SK-N-DZ (cell line): Measurements from ENCODE around the gene AKIP1.
"Not testable (repeated sequence)": the region's sequence is repeated elsewhere in the genome, so short reads cannot be mapped to it uniquely, and the experiment has no call there.

ENCODE experiments used
- DNase-seq: peaks from one replicate; pipeline ENCODE4 v3.0.0-alpha.2; 2015; ENCODE audit warnings: low spot score

AKIP1 gene

GRCh38 chr11:8917157-8917825 lies 6.3 kb downstream of the AKIP1 start:
- DNase-seq, result no peak

- DNase-seq, result no peak
These were observed 11.7 kb downstream of the AKIP1 start for GRCh38 chr11:8922691-8923090.

GRCh38 chr11:8925711-8926110 lies 14.7 kb downstream of the AKIP1 start:
- no peak for DNase-seq

DNA sequence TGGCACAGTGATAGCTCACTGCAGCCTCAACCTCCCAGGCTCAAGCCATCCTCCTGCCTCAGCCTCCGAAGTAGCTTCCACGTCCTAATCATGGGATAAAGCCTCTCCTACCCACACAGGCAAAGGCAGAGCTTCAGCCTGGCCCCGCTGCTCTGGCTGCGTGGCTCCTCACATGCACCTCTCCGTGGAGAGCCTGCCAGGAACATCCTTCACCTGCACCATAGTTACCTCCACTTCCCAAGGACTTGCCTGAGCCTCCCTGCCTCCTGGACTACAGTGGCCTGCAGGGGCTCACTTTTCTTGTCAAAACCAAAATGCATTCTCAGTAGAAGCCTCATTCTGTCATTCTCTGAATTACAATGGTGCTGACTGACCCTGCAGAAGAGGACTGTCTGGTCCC lies 15.2 kb downstream of the AKIP1 start:
- no peak for DNase-seq

DNA sequence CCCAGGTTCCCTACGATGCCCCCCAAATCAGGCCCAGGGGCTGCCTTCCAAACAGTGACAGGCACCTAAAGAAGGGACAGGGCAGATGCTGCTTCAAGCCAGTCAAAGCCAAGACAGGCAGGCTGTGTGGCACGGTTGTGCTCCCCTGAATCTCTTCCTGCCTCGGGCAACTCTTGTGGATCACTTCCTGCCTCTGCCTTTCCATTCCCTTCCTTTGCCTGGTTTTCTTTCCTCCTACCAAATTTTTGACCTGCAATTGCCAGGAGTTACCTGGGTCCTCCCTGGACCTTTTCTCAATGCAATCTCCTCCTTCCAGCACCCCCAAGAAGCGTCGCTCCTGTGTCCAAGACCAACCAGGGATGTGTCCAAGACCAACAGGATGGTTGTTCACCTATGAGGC lies 16.2 kb downstream of the AKIP1 start:
- DNase-seq, result no peak

GRCh38 chr11:8928205-8928604 lies 17.2 kb downstream of the AKIP1 start:
- DNase-seq, result no peak

- no peak for DNase-seq
These were observed 18.1 kb downstream of the AKIP1 start for GRCh38 chr11:8928981-8929615.

DNA sequence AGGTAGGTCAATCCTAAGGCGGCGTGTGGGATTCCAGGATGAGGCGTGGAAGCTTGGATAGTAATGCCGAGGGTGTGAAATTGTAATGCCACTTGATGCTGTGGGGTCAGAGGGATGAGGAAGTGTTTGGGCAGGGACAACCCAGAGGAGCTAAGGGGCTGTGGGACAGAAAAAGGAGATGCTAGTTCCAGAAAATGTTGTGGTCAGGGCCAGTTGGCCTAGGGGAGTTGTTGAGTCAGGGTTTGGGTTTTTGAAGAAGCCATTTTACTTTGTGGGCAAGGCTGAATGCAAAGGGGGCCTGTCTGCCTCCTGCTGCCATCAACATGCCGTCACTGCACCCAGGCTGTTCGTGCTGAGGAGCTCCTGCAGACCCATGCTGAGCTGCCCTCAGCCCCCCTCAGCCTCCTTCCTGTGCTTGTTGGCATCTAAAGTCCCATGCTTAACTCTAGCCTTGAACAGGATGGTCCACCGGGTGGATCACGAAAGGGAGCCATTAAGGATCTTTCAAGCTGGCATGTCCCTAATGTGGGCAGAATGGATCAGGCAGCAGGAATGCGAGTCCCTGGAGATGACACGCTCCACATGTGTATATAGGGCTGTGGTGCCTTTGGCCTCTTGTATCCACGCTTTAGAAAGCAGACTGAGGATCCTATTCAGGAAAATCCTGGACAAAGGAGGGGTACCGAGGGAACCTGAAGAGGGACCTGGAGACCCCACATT lies 19.6 kb downstream of the AKIP1 start:
- no peak for DNase-seq

GRCh38 chr11:8932564-8933180 lies 21.7 kb downstream of the AKIP1 start, which contains the start of gene C11orf16:
Gene C11orf16 (minus strand): TSS chr11:8932947. CDS start chr11:8932308, 639 bp downstream.
- no peak for DNase-seq

GRCh38 chr11:8933931-8934330 lies 22.9 kb downstream of the AKIP1 start:
- no peak for DNase-seq

DNA sequence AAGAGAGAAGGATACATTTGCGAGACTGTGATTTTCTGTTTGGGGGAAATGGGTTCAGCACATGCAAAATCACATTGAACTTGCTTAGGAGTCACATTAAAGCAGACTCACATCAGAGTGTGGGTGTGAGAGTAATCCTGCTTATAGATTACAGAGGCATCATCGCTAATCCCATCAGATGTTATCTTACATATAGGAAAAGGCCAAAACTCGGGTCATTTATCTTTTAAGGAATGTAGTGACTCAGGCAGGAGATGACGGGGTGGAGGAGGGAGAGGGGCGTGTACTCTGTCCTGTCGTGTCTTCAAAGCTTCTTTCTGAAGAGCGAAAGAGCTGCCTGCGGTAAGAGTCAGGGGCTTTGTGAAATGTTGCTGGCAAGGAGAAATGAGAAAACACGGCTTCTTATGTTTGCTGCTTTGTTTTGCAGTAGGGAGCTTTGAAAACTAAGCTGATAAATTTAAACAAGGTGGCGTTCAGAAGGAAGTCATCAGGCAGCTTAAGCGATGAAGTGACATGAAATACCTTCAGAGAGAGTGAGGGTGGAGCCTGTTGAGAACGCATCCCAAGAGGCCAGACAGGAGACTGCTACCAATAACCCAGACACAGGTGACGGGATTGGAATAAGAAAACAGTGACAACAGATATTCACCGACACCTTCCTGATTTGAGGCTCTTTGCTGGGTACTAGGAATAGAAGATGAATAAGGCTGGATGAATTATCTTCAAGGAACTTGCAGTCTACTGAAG lies 23.9 kb downstream of the AKIP1 start:
- no peak for DNase-seq

DNA sequence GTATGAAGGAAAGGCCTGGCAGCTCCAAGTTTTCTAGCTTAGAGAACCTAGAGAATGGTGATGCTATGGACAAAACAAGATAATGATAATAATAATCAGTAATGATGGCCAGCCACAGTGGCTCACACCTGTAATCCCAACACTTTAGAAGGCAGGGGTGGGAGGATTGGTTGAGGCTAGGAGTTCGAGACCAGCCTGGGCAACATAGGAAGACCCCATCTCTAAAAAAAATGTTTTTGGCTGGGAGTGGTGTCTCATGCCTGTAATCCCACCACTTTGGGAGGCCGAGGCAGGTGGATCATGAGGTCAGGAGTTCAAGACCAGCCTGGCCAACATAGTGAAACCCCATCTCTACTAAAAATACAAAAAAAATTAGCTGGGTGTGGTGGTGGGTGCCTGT lies 24.8 kb downstream of the AKIP1 start:
- not testable (repeated sequence) for DNase-seq

DNA sequence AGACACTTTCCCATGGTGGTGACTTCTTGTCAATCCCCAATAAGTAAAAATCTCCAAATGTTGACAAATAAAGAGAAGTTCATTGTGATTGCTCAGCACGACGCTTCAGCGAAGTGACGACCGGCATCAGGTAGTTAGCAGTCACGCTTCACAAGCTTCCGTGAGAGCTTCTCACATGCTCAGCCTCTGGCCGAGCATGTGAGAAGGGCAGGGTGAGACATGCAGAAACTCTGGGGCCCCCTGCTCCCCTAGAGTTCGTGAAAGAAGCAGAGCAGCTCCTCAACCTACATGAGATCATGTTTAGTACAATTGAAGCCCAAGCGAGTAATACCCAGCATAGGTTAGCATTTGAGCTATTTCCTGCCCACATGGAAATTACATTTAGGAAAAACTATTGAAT lies 26.2 kb downstream of the AKIP1 start:
- no peak for DNase-seq

GRCh38 chr11:8937659-8938058 lies 26.7 kb downstream of the AKIP1 start:
- no peak for DNase-seq

DNA sequence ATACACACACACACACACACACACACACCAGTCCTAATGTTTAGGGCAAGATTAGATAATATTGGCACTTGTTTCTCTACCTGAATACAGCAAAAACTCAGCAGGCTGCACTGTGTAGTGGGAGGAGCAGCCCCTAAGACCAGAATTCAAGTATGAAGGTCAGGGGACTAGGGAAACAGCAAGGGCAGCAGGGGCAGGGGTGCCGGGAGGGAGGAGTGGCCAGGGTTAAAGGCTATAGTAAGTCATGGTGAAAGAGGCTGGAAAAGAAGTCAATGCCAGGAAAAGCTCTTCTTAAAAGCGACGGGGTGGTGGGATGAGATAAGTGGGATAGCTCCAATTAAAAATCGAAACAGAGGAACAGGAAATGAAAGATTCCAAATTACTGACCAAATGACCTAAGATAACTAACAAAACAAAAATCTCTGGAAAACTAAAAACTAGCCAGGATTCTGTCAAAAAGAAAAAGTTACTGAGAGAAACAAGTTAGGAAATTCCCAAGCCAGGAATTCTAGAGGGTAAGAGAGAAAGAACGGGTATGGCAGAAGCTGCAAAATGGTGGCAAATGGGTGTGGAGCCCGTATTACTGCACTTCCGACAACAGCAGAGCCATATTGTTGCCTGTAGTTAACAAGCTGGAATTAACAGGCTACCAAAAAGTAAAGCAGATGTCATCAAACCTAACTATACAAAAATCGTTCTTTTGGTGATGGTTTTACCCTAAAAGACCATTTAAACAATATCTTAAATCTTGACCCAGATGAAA lies 30.5 kb downstream of the AKIP1 start:
- no peak for DNase-seq

GRCh38 chr11:8942518-8943066 lies 31.6 kb downstream of the AKIP1 start, which contains the start of gene ASCL3:
Gene ASCL3 (minus strand): TSS chr11:8943016. CDS start chr11:8938161, 4,855 bp downstream.
- DNase-seq, result no peak

- DNase-seq, result no peak
These were observed 36.4 kb downstream of the AKIP1 start for GRCh38 chr11:8947230-8947943.

DNA sequence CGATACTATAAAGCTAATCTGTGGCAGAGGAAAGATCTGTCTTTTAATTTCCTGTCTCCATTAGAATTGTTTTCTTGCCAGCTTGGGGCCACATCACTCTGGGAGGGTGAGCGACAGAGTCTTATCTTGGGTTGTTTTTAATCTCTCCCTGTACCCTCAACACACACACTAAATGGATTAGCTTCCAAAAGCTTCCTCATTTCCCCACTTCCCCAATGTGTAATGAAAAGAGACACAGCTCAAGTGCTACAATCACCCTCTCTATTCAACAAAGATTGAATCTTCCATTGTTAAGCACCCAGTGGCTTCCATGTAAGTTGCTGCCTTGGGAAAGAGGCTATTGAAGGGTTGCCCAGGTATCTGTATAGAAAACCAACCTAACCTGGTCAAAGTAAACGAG lies 37.9 kb downstream of the AKIP1 start:
- no peak for DNase-seq

DNA sequence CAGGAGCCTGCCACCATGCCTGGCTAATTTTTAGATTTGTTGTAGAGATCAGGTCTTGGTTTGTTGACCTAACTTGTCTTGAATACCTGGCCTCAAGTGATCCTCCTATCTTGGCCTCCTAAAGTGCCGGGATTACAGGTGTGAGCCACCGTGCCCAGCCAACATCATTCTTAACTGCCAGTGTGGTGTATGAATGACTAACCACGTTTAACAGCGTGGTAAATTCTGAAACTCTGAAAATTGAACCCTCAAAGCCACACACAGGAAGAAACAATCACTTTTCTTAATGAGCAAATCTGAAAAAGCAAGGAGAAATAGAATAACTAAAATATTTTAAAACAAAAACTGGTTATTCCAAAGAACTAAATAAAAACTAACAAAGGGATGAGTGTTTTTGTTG lies 45.9 kb downstream of the AKIP1 start:
- no peak for DNase-seq
